Iris pigment epithelial cell (primary cell): ENCODE data around the gene SLC48A1.
"Not testable (repeated sequence)": the region's sequence is repeated elsewhere in the genome, so short reads cannot be mapped to it uniquely, and the experiment has no call there.

Experiments
- DNase-seq: peaks from one replicate; pipeline ENCODE4 v3.0.0-alpha.2; 2011; ENCODE audit warnings: low read depth

SLC48A1 gene

GRCh38 chr12:47812797-47813510 is 39.9 kb downstream of the SLC48A1 start:
- peak; percentile 92 for DNase-seq

- DNase-seq, result no peak
Measured at GRCh38 chr12:47813511-47814196, 40.6 kb downstream of the SLC48A1 start.

- DNase-seq, result no peak
Measured at GRCh38 chr12:47814539-47815170, 41.6 kb downstream of the SLC48A1 start.

GRCh38 chr12:47815447-47815846 is 42.4 kb downstream of the SLC48A1 start:
- not testable (repeated sequence) for DNase-seq

GRCh38 chr12:47816403-47817271 is 43.6 kb downstream of the SLC48A1 start:
- DNase-seq, result no peak

- no peak for DNase-seq
Measured at GRCh38 chr12:47817272-47818006, 44.4 kb downstream of the SLC48A1 start.

- DNase-seq, result no peak
Measured at GRCh38 chr12:47818007-47818376, 45.0 kb downstream of the SLC48A1 start.

- DNase-seq, result no peak
Measured at GRCh38 chr12:47818467-47819137, 45.6 kb downstream of the SLC48A1 start.

GRCh38 chr12:47819138-47819895 is 46.3 kb downstream of the SLC48A1 start:
- no peak for DNase-seq

- peak; percentile 85 for DNase-seq
Measured at GRCh38 chr12:47819896-47820630, 47.0 kb downstream of the SLC48A1 start, which contains the start of gene HDAC7. HDAC7 (minus strand) TSS chr12:47819903; CDS start chr12:47819785, 118 bp downstream.

- DNase-seq, result peak; percentile 97
Measured at GRCh38 chr12:47820631-47821345, 47.8 kb downstream of the SLC48A1 start.

- DNase-seq, result no peak
Measured at GRCh38 chr12:47821346-47821706, 48.3 kb downstream of the SLC48A1 start.

- no peak for DNase-seq
Measured at GRCh38 chr12:47822401-47822800, 49.4 kb downstream of the SLC48A1 start.

GRCh38 chr12:47822863-47823262 is 49.8 kb downstream of the SLC48A1 start:
- DNase-seq, result no peak

GRCh38 chr12:47823422-47824086 is 50.5 kb downstream of the SLC48A1 start:
- peak; percentile 76 for DNase-seq

- no peak for DNase-seq
Measured at GRCh38 chr12:47824198-47824597, 51.2 kb downstream of the SLC48A1 start.

- DNase-seq, result no peak
Measured at GRCh38 chr12:47824635-47825034, 51.6 kb downstream of the SLC48A1 start.

GRCh38 chr12:47825173-47825639 is 52.2 kb downstream of the SLC48A1 start:
- no peak for DNase-seq
